SK-N-MC (cell line): Measurements from ENCODE around the gene HPS3.

Source experiments
- EZH2 ChIP-seq: fragments of 200-600 bp; sonication (generic); IDR thresholded peaks from one replicate; pipeline ENCODE4 v1.6.1; 2017; ENCODE audit warnings: antibody characterized with exemption
- POLR2AphosphoS5 ChIP-seq: IDR thresholded peaks from 2 replicates; pipeline ENCODE4 v1.6.1; 2012; ENCODE audit warnings: mild to moderate bottlenecking, low read depth, low read length, borderline replicate concordance

GRCh38 chr3:149142682-149143081 lies 13.2 kb downstream of the HPS3 start:
- no peak for TF ChIP-seq POLR2AphosphoS5
- no peak for TF ChIP-seq EZH2
